ENCODE data around the gene COL1A2. TPM values are rescaled to one million over a fixed set of nuclear protein-coding genes. Genes with fewer than 3 reads are reported as not detected.

Gene COL1A2
- total RNA-seq, 4 donors from 2014 or later: 227 to 697 (median 347) TPM

DNA sequence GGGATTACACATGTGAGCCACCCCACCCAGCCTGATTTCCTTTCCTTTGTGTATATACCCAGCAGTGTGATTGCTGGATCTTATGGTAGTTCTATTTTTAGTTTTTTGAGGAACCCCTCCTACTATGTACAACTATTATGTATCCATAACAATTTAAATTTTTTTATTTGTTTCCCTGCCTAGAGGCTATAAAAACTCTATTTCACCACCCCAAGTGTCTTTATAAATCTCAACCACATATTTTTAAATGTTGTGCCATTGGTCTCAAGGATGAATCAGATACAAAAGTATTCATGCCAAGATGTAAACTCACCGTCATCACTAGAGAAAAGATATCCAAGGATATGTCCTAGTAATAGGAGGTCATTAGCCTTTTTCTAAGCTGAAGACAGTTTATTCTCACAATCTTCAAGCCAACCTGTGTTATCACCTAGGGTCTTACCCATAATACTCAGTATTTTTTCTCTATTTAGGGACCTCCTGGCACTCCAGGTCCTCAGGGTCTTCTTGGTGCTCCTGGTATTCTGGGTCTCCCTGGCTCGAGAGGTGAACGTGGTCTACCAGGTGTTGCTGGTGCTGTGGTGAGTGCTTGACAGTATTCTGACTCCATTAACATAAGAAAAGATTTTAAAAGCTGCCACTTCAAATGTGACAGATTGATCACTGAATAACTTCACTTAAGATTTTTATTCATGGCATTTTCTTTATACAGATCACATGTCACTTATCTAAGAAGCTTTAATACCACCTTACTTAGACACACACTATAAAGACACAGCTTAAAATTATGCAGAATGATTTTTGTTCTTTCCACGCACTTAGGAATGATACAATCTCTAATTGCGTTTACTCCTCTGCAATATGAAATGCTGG lies 29.4 kb downstream of the COL1A2 start:
- H3K27ac ChIP-seq (replicated peaks in 1 of 4): peak overlapping the region; percentile 58 to 80 (median 76)
- intact Hi-C loops (cut with DNase I): no loop called here
- H3K36me3 ChIP-seq: peaks cover 67 to 100% (median 96%) of the 10 kb centered on the region in 4 donors
- H3K27me3 ChIP-seq: no peaks in the 10 kb centered on the region
- 63% methylated on average over 5 of the region's 5 CpGs for WGBS
- TF ChIP-seq POLR2A (IDR thresholded peaks at IDR 0.05; ENCODE audit: low read depth) (no peak), POLR2AphosphoS5 (IDR thresholded peaks at IDR 0.05) (peak in 1 of 2 donors; percentile 58)
- H3K4me3 ChIP-seq: no peak overlapping the region
- H3K9me3 ChIP-seq: no peaks in the 10 kb centered on the region
- H3K4me1 ChIP-seq: peaks cover 0 to 35% (median 20%) of the 10 kb centered on the region in 4 donors
- DNase-seq (ENCODE audit: extremely low spot score): no peak

- no peak for DNase-seq (ENCODE audit: extremely low spot score)
- 86% methylated on average over 10 of the region's 10 CpGs for WGBS
- Histone ChIP-seq H3K9me3 (no peaks in the 10 kb centered on the region), H3K27ac (replicated peaks in 1 of 4) (peak overlapping the region; percentile 34 to 80 (median 76)), H3K36me3 (peaks cover 60 to 98% (median 94%) of the 10 kb centered on the region in 4 donors), H3K27me3 (no peaks in the 10 kb centered on the region), H3K4me1 (peaks cover 0 to 29% (median 20%) of the 10 kb centered on the region in 4 donors), H3K4me3 (no peak overlapping the region)
- intact Hi-C loops (cut with DNase I): no loop called here
- no peak for TF ChIP-seq EP300 (IDR thresholded peaks at IDR 0.05)
- TF ChIP-seq POLR2A (IDR thresholded peaks at IDR 0.05; ENCODE audit: low read depth): no peak
- no peak for TF ChIP-seq POLR2AphosphoS5 (IDR thresholded peaks at IDR 0.05)
- TF ChIP-seq, protein P1, sequence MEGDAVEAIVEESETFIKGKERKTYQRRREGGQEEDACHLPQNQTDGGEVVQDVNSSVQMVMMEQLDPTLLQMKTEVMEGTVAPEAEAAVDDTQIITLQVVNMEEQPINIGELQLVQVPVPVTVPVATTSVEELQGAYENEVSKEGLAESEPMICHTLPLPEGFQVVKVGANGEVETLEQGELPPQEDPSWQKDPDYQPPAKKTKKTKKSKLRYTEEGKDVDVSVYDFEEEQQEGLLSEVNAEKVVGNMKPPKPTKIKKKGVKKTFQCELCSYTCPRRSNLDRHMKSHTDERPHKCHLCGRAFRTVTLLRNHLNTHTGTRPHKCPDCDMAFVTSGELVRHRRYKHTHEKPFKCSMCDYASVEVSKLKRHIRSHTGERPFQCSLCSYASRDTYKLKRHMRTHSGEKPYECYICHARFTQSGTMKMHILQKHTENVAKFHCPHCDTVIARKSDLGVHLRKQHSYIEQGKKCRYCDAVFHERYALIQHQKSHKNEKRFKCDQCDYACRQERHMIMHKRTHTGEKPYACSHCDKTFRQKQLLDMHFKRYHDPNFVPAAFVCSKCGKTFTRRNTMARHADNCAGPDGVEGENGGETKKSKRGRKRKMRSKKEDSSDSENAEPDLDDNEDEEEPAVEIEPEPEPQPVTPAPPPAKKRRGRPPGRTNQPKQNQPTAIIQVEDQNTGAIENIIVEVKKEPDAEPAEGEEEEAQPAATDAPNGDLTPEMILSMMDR (IDR thresholded peaks at IDR 0.05): no peak
Observed at GRCh38 chr7:94425546-94425945, 30.9 kb downstream of the COL1A2 start.

DNA sequence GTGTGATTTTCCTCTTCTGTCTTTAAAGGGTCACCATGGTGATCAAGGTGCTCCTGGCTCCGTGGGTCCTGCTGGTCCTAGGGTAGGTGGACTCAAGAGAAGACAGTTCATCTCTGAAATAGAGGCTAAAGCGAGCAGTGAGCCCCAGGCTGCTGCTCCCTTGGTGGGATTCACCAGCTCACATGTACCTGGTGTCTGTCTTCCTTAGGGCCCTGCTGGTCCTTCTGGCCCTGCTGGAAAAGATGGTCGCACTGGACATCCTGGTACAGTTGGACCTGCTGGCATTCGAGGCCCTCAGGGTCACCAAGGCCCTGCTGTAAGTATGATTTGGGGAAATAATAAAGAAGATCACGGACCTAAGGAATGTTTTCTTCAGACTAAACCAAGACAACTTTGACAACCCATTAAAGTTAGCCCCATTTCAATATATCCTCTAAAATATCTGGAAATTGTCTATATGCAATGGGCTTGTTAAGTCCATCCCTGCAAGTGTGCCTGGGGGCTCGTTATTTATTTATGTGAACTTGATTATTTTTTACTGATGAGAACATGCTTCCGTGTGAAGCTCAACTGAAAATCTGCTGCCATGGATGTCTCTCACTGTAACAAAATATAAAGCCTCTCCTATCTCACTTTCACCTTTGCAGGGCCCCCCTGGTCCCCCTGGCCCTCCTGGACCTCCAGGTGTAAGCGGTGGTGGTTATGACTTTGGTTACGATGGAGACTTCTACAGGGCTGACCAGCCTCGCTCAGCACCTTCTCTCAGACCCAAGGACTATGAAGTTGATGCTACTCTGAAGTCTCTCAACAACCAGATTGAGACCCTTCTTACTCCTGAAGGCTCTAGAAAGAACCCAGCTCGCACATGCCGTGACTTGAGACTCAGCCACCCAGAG lies 32.5 kb downstream of the COL1A2 start:
- Histone ChIP-seq H3K36me3 (peaks cover 45 to 85% (median 80%) of the 10 kb centered on the region in 4 donors), H3K9me3 (no peaks in the 10 kb centered on the region)
- intact Hi-C loops (cut with DNase I): no loop called here

GRCh38 chr7:94429153-94429552 lies 34.5 kb downstream of the COL1A2 start:
- 91% methylated on average over 1 of the region's 1 CpG for WGBS
- intact Hi-C loops (cut with DNase I): no loop called here
- no peak overlapping the region for H3K27ac ChIP-seq (replicated peaks in 1 of 4)
- TF ChIP-seq EP300 (IDR thresholded peaks at IDR 0.05) (no peak), POLR2A (IDR thresholded peaks at IDR 0.05; ENCODE audit: low read depth) (no peak), POLR2AphosphoS5 (IDR thresholded peaks at IDR 0.05) (no peak)
- TF ChIP-seq, protein P1 (IDR thresholded peaks at IDR 0.05): no peak
- no peaks in the 10 kb centered on the region for H3K9me3 ChIP-seq
- H3K36me3 ChIP-seq: peaks cover 40 to 68% (median 61%) of the 10 kb centered on the region in 4 donors
- H3K4me3 ChIP-seq: no peak overlapping the region
- DNase-seq (ENCODE audit: extremely low spot score): no peak
- peaks cover 0 to 1% (median under 1%) of the 10 kb centered on the region in 4 donors for H3K4me1 ChIP-seq
- H3K27me3 ChIP-seq: no peaks in the 10 kb centered on the region

More for the DNA sequence above, 32.5 kb downstream of the COL1A2 start:
- no peak for DNase-seq (ENCODE audit: extremely low spot score)
- H3K4me1 ChIP-seq: peaks cover 0 to 21% (median 16%) of the 10 kb centered on the region in 4 donors
- no peaks in the 10 kb centered on the region for H3K27me3 ChIP-seq
- no peak for TF ChIP-seq POLR2A (IDR thresholded peaks at IDR 0.05; ENCODE audit: low read depth)
- no peak for TF ChIP-seq EP300 (IDR thresholded peaks at IDR 0.05)
- TF ChIP-seq, protein P1 (IDR thresholded peaks at IDR 0.05): no peak
- TF ChIP-seq POLR2AphosphoS5 (IDR thresholded peaks at IDR 0.05): no peak
- no peak overlapping the region for H3K4me3 ChIP-seq
- 81% methylated on average over 12 of the region's 12 CpGs for WGBS
- H3K27ac ChIP-seq (replicated peaks in 1 of 4): peak overlapping the region in 2 of 4 donors; percentile 7 to 21

All from esophagus muscularis mucosa (tissue), 4 donors.